ENCODE data around the gene RPAP3. TPM values are rescaled to one million over a fixed set of nuclear protein-coding genes. Genes with fewer than 3 reads are reported as not detected.

Gene RPAP3
- total RNA-seq, 1 experiment from 2014 or later, result 44.3 TPM

GRCh38 chr12:47634127-47634526 lies 71.7 kb downstream of the RPAP3 start:
- H3K4me3 Mint-ChIP-seq, result no peak overlapping the region
- peaks cover 61% of the 10 kb centered on the region for H3K9me3 Mint-ChIP-seq
- TF ChIP-seq NFATC4 (CRISPR knock-in tag; IDR thresholded peaks at IDR 0.05) (no peak), GRHL2 (CRISPR knock-in tag; IDR thresholded peaks at IDR 0.05; ENCODE audit: insufficient replicate concordance, severe bottlenecking) (no peak), MYBL2 (CRISPR knock-in tag; IDR thresholded peaks at IDR 0.05) (no peak), RORB (CRISPR knock-in tag; IDR thresholded peaks at IDR 0.05) (no peak), GABPB1 (CRISPR knock-in tag; IDR thresholded peaks at IDR 0.05) (no peak), ZNF423 (CRISPR knock-in tag; IDR thresholded peaks at IDR 0.05) (no peak), GTF2I (CRISPR knock-in tag; conservative IDR thresholded peaks at IDR 0.05) (no peak), CBFB (CRISPR knock-in tag; IDR thresholded peaks at IDR 0.05; ENCODE audit: low read depth) (no peak), SOX15 (CRISPR knock-in tag; IDR thresholded peaks at IDR 0.05) (no peak), ZNF219 (CRISPR knock-in tag; IDR thresholded peaks at IDR 0.05; ENCODE audit: borderline replicate concordance) (no peak), RELA (CRISPR knock-in tag; IDR thresholded peaks at IDR 0.05; ENCODE audit: borderline replicate concordance) (no peak), MXD4 (CRISPR knock-in tag; IDR thresholded peaks at IDR 0.05; ENCODE audit: borderline replicate concordance) (no peak), ZBTB43 (CRISPR knock-in tag; IDR thresholded peaks at IDR 0.05) (no peak), USF2 (CRISPR knock-in tag; IDR thresholded peaks at IDR 0.05) (no peak), ZNF263 (CRISPR knock-in tag; IDR thresholded peaks at IDR 0.05; ENCODE audit: low read depth) (no peak)
- ATAC-seq, result no peak; the same call in 1 of the 2 replicates
- peaks cover 7% of the 10 kb centered on the region for H3K4me1 Mint-ChIP-seq
- ChIA-PET CTCF (no interaction called here), POLR2A (no interaction called here)
- H3K27ac Mint-ChIP-seq, result no peak overlapping the region
- H3K36me3 Mint-ChIP-seq, result peaks cover 59% of the 10 kb centered on the region
- no peak for DNase-seq (ENCODE audit: low spot score)
- H3K27me3 Mint-ChIP-seq (ENCODE audit: low read depth), result no peaks in the 10 kb centered on the region; the same call in 1 of the 2 replicates

GRCh38 chr12:47621960-47622359 lies 83.9 kb downstream of the RPAP3 start:
- no peak overlapping the region for H3K27ac Mint-ChIP-seq

More at GRCh38 chr12:47621960-47622359, 83.9 kb downstream of the RPAP3 start:
- Mint-ChIP-seq H3K4me3 (no peak overlapping the region), H3K36me3 (peaks cover 6% of the 10 kb centered on the region), H3K9me3 (peaks cover 5% of the 10 kb centered on the region), H3K27me3 (ENCODE audit: low read depth) (no peaks in the 10 kb centered on the region), H3K4me1 (no peaks in the 10 kb centered on the region)
- DNase-seq (ENCODE audit: low spot score) (no peak), ATAC-seq (no peak)
- CTCF ChIA-PET, result no interaction called here
- POLR2A ChIA-PET, result no interaction called here
- TF ChIP-seq MYBL2 (CRISPR knock-in tag; IDR thresholded peaks at IDR 0.05), result no peak
- no peak for TF ChIP-seq ATF2 (CRISPR knock-in tag; IDR thresholded peaks at IDR 0.05; ENCODE audit: borderline replicate concordance, low read depth)
- no peak for TF ChIP-seq ZNF263 (CRISPR knock-in tag; IDR thresholded peaks at IDR 0.05; ENCODE audit: low read depth)
- TF ChIP-seq NR3C1 (CRISPR knock-in tag; conservative IDR thresholded peaks at IDR 0.05; ENCODE audit: low read depth), result no peak
- TF ChIP-seq SMAD4 (CRISPR knock-in tag; IDR thresholded peaks at IDR 0.05), result no peak
- no peak for TF ChIP-seq ELF4 (CRISPR knock-in tag; IDR thresholded peaks at IDR 0.05; ENCODE audit: low read depth)
- no peak for TF ChIP-seq IRF1 (CRISPR knock-in tag; IDR thresholded peaks at IDR 0.05)
- TF ChIP-seq ARID4B (CRISPR knock-in tag; IDR thresholded peaks at IDR 0.05; ENCODE audit: borderline replicate concordance), result no peak
- no peak for TF ChIP-seq SP1 (CRISPR knock-in tag; conservative IDR thresholded peaks at IDR 0.05)
- no peak for TF ChIP-seq STAT6 (CRISPR knock-in tag; conservative IDR thresholded peaks at IDR 0.05; ENCODE audit: low read depth)
- no peak for TF ChIP-seq CREB1 (CRISPR knock-in tag; IDR thresholded peaks at IDR 0.05)
- no peak for TF ChIP-seq GRHL2 (CRISPR knock-in tag; IDR thresholded peaks at IDR 0.05; ENCODE audit: insufficient replicate concordance, severe bottlenecking)
- TF ChIP-seq ZNF317 (CRISPR knock-in tag; IDR thresholded peaks at IDR 0.05; ENCODE audit: borderline replicate concordance, low read depth), result no peak
